Measurements from ENCODE around the gene HRH3.

DNA sequence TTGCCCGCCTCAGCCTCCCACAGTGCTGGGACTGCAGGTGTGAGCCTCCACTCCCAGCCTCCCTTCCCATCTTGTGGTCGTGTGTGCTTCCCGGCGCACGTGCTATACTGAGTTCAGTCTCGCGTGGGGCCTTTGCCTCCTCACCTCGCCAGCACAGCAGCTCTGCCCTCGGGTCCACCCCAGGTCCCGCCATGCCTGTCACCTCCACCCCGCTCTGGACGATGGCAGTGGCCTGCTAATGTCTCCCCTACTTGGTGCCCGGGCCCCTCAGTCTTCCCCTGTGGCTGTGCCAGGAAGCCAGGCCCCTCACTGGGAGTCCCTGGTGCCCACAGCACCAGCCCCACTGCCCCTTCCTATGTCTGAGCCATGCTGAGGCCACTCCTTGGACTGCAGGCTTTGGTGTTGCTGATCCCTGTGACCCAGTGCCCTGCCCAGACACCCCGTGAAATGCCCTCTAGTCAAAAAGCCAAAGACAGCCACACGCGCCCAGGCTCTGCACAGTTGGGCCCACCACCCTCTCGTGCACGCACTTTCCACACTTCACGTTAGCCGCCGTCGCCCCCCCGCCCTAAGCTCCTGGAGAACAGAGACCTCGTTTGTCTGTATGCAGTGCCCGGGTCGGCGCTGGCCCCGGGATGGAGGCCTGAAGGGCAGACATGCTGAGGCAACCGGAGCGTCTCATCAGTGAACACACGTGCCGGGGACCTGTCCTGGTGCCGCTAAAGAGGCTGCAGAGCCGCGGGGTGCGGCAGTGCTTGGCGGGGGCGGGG, 14.3 kb downstream of the HRH3 start:
- TF ChIP-seq, protein P1, sequence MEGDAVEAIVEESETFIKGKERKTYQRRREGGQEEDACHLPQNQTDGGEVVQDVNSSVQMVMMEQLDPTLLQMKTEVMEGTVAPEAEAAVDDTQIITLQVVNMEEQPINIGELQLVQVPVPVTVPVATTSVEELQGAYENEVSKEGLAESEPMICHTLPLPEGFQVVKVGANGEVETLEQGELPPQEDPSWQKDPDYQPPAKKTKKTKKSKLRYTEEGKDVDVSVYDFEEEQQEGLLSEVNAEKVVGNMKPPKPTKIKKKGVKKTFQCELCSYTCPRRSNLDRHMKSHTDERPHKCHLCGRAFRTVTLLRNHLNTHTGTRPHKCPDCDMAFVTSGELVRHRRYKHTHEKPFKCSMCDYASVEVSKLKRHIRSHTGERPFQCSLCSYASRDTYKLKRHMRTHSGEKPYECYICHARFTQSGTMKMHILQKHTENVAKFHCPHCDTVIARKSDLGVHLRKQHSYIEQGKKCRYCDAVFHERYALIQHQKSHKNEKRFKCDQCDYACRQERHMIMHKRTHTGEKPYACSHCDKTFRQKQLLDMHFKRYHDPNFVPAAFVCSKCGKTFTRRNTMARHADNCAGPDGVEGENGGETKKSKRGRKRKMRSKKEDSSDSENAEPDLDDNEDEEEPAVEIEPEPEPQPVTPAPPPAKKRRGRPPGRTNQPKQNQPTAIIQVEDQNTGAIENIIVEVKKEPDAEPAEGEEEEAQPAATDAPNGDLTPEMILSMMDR (IDR thresholded peaks at IDR 0.05 in 4 of 5, conservative IDR thresholded peaks at IDR 0.05 in 1 of 5) = no peak
- no peak for TF ChIP-seq POLR2A (IDR thresholded peaks at IDR 0.05)

All from gastrocnemius medialis (tissue), 4 donors.